ENCODE results near the gene ZNF629.

DNA sequence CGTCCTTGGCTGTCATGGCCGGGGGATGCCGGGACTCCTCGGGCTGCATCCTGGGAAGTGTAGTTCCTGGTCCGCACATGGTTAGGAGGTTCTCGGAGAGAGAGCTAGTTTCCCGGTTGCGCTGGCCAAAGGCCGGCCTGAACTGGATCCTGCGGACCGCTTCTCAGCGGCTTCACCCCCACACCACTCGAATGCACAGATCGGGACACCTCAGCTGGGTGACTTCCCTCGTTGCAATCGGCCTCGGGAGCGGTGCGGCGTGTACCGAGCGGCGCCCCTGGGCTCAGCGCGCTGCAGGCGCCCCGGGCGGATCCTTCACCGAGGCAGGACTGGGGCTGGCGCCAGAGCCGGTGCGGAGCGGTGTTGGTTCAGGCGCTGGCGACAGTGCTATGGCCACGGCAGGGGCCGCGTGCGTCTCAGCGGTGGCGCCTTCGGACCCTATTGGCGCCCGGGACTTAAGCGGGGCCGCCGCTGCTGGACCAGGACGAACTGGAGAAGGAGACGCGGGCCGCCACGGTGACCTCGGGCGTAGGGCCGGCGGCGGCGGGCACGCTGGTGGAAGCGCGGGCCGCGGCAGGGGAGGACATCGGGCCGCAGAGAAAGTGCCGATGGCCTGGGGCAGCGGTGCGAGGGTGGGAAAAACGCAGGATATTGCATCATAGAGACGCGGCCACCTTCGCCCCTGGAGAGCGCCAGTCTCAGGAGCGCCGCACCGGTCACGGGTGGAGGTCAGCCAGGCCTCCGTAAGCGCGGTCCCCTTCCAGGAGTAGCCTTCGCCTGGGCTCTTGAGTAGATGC is 11.4 kb downstream of the ZNF629 start:
- TF ChIP-seq ZNF8 (CRISPR knock-in tag; IDR thresholded peaks at IDR 0.05) (no peak), ARNTL (CRISPR knock-in tag; IDR thresholded peaks at IDR 0.05; ENCODE audit: borderline replicate concordance, low read depth) (no peak), ZFP30 (CRISPR knock-in tag; IDR thresholded peaks at IDR 0.05) (no peak), TCF4 (CRISPR knock-in tag; IDR thresholded peaks at IDR 0.05; ENCODE audit: borderline replicate concordance) (no peak), SNAI2 (CRISPR knock-in tag; IDR thresholded peaks at IDR 0.05) (no peak)
- TF ChIP-seq, protein P1, sequence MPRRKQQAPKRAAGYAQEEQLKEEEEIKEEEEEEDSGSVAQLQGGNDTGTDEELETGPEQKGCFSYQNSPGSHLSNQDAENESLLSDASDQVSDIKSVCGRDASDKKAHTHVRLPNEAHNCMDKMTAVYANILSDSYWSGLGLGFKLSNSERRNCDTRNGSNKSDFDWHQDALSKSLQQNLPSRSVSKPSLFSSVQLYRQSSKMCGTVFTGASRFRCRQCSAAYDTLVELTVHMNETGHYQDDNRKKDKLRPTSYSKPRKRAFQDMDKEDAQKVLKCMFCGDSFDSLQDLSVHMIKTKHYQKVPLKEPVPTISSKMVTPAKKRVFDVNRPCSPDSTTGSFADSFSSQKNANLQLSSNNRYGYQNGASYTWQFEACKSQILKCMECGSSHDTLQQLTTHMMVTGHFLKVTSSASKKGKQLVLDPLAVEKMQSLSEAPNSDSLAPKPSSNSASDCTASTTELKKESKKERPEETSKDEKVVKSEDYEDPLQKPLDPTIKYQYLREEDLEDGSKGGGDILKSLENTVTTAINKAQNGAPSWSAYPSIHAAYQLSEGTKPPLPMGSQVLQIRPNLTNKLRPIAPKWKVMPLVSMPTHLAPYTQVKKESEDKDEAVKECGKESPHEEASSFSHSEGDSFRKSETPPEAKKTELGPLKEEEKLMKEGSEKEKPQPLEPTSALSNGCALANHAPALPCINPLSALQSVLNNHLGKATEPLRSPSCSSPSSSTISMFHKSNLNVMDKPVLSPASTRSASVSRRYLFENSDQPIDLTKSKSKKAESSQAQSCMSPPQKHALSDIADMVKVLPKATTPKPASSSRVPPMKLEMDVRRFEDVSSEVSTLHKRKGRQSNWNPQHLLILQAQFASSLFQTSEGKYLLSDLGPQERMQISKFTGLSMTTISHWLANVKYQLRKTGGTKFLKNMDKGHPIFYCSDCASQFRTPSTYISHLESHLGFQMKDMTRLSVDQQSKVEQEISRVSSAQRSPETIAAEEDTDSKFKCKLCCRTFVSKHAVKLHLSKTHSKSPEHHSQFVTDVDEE (CRISPR knock-in tag; IDR thresholded peaks at IDR 0.05), result no peak
- TF ChIP-seq, protein P2, sequence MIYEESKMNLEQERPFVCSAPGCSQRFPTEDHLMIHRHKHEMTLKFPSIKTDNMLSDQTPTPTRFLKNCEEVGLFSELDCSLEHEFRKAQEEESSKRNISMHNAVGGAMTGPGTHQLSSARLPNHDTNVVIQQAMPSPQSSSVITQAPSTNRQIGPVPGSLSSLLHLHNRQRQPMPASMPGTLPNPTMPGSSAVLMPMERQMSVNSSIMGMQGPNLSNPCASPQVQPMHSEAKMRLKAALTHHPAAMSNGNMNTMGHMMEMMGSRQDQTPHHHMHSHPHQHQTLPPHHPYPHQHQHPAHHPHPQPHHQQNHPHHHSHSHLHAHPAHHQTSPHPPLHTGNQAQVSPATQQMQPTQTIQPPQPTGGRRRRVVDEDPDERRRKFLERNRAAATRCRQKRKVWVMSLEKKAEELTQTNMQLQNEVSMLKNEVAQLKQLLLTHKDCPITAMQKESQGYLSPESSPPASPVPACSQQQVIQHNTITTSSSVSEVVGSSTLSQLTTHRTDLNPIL (CRISPR knock-in tag; IDR thresholded peaks at IDR 0.05; ENCODE audit: low read depth), result no peak
